ENCODE data around the gene MARCHF4. TPM values are rescaled to one million over a fixed set of nuclear protein-coding genes. Genes with fewer than 3 reads are reported as not detected.
A peak's percentile ranks its signal among the peaks of the same experiment; 100 is the strongest.

MARCHF4 gene
- total RNA-seq, 2 donors from 2014 or later: 0.51 to 0.86 TPM

GRCh38 chr2:216343221-216343980, 28.9 kb downstream of the MARCHF4 start:
- Mint-ChIP-seq H3K4me1 (peaks cover 64% of the 10 kb centered on the region), H3K27ac (no peak overlapping the region)

DNA sequence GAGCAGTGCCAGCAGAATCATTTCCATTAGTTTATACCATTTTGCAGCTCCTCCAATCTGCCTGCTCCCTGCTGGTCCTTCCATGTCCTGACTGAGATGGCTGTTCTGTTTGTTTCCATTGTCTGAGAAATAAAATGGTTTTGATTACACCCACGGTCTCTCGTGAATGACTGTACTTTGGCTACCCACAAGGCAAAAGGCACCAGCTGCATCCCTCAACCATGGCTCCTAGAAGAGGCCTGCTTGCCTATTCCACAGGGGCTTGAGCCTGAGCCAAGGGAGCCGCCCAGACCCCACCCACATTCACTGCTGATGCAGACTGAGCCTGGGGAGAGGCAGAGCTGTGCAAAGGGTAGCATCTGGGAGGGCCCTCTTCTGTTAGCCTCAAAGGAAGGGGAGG, 31.2 kb downstream of the MARCHF4 start:
- TF ChIP-seq, protein P1, sequence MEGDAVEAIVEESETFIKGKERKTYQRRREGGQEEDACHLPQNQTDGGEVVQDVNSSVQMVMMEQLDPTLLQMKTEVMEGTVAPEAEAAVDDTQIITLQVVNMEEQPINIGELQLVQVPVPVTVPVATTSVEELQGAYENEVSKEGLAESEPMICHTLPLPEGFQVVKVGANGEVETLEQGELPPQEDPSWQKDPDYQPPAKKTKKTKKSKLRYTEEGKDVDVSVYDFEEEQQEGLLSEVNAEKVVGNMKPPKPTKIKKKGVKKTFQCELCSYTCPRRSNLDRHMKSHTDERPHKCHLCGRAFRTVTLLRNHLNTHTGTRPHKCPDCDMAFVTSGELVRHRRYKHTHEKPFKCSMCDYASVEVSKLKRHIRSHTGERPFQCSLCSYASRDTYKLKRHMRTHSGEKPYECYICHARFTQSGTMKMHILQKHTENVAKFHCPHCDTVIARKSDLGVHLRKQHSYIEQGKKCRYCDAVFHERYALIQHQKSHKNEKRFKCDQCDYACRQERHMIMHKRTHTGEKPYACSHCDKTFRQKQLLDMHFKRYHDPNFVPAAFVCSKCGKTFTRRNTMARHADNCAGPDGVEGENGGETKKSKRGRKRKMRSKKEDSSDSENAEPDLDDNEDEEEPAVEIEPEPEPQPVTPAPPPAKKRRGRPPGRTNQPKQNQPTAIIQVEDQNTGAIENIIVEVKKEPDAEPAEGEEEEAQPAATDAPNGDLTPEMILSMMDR (conservative IDR thresholded peaks at IDR 0.05): no peak
- Mint-ChIP-seq H3K27ac (no peak overlapping the region), H3K36me3 (ENCODE audit: low read depth) (no peaks in the 10 kb centered on the region), H3K27me3 (ENCODE audit: insufficient read depth) (peaks cover 5% of the 10 kb centered on the region), H3K4me1 (peaks cover 57% of the 10 kb centered on the region), H3K4me3 (no peak overlapping the region), H3K9me3 (no peaks in the 10 kb centered on the region)
- Histone ChIP-seq H3K4me1 (ENCODE audit: control insufficient read depth, insufficient read depth, low read length) (peaks cover 23% of the 10 kb centered on the region), H3K9me3 (ENCODE audit: control insufficient read depth, low read length) (no peaks in the 10 kb centered on the region), H3K36me3 (ENCODE audit: control insufficient read depth, insufficient read depth, low read length) (no peaks in the 10 kb centered on the region), H3K4me3 (ENCODE audit: low read length) (no peak overlapping the region), H3K9ac (ENCODE audit: extremely low read depth, low read length, poor library complexity, severe bottlenecking) (no peak overlapping the region), H3K27ac (ENCODE audit: low read depth, low read length) (no peak overlapping the region), H3K27me3 (ENCODE audit: control insufficient read depth, insufficient read depth, low read length, poor library complexity, severe bottlenecking) (no peaks in the 10 kb centered on the region)
- 77 to 88% methylated on average over 3 of the region's 3 CpGs for WGBS, 2 experiments (ENCODE audit: insufficient coverage in 1 of 2, insufficient read length in 1 of 2)
- no peak for DNase-seq

More at GRCh38 chr2:216343221-216343980, 28.9 kb downstream of the MARCHF4 start:
- H3K36me3 ChIP-seq (ENCODE audit: control insufficient read depth, insufficient read depth, low read length): no peaks in the 10 kb centered on the region
- peaks cover 32% of the 10 kb centered on the region for H3K4me1 ChIP-seq (ENCODE audit: control insufficient read depth, insufficient read depth, low read length)
- H3K27me3 ChIP-seq (ENCODE audit: control insufficient read depth, insufficient read depth, low read length, poor library complexity, severe bottlenecking): no peaks in the 10 kb centered on the region
- no peak overlapping the region for H3K27ac ChIP-seq (ENCODE audit: low read depth, low read length)
- Mint-ChIP-seq H3K36me3 (ENCODE audit: low read depth) (no peaks in the 10 kb centered on the region), H3K9me3 (no peaks in the 10 kb centered on the region), H3K4me3 (no peak overlapping the region), H3K27me3 (ENCODE audit: insufficient read depth) (peaks cover 2% of the 10 kb centered on the region)
- no peak overlapping the region for H3K4me3 ChIP-seq (ENCODE audit: low read length)
- no peak for DNase-seq
- no peak overlapping the region for H3K9ac ChIP-seq (ENCODE audit: extremely low read depth, low read length, poor library complexity, severe bottlenecking)
- TF ChIP-seq, protein P1 (conservative IDR thresholded peaks at IDR 0.05): no peak
- WGBS, 2 experiments (ENCODE audit: insufficient coverage in 1 of 2, insufficient read length in 1 of 2): 93 to 97% methylated on average over 6 to 7 of the region's 7 CpGs
- H3K9me3 ChIP-seq (ENCODE audit: control insufficient read depth, low read length): no peaks in the 10 kb centered on the region

- Mint-ChIP-seq H3K27me3 (ENCODE audit: insufficient read depth) (peaks cover 5% of the 10 kb centered on the region), H3K4me1 (peaks cover 49% of the 10 kb centered on the region), H3K27ac (peak overlapping the region; percentile 65), H3K36me3 (ENCODE audit: low read depth) (no peaks in the 10 kb centered on the region), H3K9me3 (no peaks in the 10 kb centered on the region), H3K4me3 (no peak overlapping the region)
- WGBS, 2 experiments (ENCODE audit: insufficient coverage in 1 of 2, insufficient read length in 1 of 2): 20 to 50% methylated on average over 1 of the region's 1 CpG
- no peak overlapping the region for H3K4me3 ChIP-seq (ENCODE audit: low read length)
- peaks cover 18% of the 10 kb centered on the region for H3K4me1 ChIP-seq (ENCODE audit: control insufficient read depth, insufficient read depth, low read length)
- no peaks in the 10 kb centered on the region for H3K36me3 ChIP-seq (ENCODE audit: control insufficient read depth, insufficient read depth, low read length)
- H3K9ac ChIP-seq (ENCODE audit: extremely low read depth, low read length, poor library complexity, severe bottlenecking): no peak overlapping the region
- TF ChIP-seq, protein P1 (conservative IDR thresholded peaks at IDR 0.05): no peak
- H3K27ac ChIP-seq (ENCODE audit: low read depth, low read length): no peak overlapping the region
- no peaks in the 10 kb centered on the region for H3K27me3 ChIP-seq (ENCODE audit: control insufficient read depth, insufficient read depth, low read length, poor library complexity, severe bottlenecking)
- no peaks in the 10 kb centered on the region for H3K9me3 ChIP-seq (ENCODE audit: control insufficient read depth, low read length)
- no peak for DNase-seq
Measured at GRCh38 chr2:216340280-216340631, 32.0 kb downstream of the MARCHF4 start.

Data from endodermal cell (in vitro differentiated cells).